HG02571 (cell line): ENCODE measurements around the gene NAT10.

ENCODE experiments used
- ATAC-seq: cut with Tn5 transposase; IDR thresholded peaks from one replicate; pipeline ENCODE4 v1.9.1; 2021; ENCODE audit warnings: mild to moderate bottlenecking, moderate library complexity; ENCODE audit not compliant: unreplicated experiment

Gene NAT10

DNA sequence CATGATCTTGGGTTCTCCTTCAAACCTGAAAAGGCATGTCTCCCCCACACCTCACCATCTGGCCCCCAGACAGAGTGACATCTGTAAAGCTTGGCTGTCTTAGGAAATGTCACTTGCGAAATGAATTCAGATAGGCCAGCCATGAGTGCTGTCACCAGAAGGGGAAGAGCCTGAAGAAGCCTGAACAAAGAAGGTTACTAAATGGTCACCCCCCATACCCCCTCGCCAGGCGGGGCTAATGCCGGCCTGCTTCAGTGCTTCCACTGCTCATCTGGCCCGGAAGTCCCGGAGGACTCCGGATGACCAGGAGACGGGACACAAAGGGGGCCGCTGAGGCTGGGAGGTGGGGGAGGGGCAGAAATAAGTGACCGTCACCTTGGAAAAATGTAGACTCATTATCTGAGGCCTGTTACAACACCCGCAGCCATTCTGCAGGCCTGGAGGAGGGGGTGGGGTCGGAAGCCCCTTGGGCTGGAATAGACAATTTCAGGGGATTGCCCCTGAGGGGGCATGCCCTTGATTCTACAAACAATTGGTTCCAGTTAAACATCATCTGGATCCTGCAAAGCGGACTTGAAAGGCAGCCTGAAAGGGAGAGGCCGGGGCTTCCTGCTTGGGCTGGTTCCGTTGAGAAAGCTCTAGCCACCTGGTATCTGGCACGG lies 43.2 kb downstream of the NAT10 start:
- no peak for ATAC-seq

DNA sequence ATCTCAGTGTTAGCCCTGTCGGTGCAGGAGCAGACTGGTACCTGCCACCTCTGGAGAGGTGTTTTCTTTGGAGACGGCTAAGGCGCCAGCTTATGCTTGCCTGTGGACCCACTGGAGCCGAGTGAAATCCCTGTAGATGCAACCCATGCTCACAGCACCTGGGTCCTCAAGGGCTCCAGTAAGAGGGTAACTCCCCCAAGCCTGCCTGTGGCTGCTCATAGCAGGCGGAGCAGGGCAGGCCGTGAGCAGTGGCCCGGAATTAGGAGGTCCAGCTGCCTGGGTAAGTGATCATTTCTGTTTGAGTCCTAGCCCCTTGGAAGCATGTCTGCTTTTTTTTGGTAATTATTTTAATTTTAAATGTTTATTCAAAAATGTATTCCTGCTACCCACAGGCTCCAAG lies 43.8 kb downstream of the NAT10 start:
- ATAC-seq, result no peak

DNA sequence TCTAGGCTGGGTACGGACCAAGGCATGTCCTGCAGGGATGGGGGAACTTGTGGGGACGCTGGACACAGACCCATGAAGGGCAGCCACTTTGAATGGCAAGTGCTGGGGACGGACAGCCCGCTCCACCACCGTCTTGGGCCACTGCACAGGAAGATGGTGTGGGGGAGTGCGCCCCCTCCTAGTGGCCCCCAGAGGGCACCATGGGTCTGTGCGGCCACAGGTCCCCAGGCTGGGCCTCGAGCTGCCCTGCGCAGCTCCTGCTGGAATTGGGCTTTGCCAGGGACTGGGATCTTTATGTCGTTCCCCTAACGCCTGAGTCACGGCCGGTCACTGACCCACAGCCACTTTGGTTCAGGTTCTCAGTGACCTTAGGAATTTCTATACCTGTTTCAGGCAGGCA lies 44.4 kb downstream of the NAT10 start:
- ATAC-seq, result no peak

DNA sequence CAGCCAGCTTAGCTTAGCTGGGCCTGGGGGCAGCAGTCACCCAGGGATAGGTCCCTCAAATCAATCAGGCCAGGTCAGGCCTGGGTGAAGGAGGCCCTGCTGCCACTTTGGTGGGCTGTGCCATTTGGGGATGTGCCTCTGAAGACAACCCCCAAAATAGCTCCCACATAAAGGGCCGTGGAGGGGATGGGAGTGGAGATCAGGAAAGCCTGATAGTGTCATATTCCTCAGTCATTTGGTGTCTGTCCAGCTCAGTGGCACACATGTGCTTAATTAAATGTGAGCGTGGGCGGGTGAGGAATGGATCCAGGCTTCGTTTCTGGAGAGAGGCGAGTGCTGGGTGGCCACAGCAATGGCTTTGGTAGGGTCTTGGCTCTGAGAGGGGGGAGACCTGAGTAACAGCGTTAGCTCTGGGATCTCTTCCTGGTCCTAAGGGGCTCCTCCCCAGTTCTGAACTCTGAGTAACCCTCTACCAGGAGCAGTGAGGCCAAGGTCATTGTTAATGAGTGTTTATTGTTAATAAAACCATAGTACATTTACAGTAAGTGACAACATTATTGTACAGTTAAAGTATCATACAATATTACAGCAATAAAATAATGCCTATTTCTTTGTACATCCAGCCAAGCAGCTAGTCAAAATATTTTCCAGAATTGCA lies 45.2 kb downstream of the NAT10 start:
- ATAC-seq, result no peak

DNA sequence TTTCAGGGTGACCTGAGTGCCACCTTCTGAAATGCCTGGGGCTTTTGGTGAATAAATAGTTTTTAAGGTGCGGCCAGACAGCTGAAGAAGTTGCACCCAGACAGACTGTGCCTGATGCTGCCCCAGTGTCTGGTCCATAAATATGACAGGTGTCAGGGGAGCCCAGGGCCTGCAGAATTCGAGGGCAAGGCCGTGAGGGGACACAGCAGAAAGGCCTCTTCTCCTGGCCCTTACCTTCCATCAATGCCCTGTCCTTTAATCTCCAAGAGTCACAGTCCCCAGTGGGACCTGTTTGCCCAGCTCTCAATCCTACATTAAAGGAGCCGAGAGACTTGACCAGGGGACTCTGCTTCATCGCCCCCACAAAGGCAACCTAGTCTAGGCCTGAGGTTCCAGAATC lies 45.7 kb downstream of the NAT10 start:
- no peak for ATAC-seq

DNA sequence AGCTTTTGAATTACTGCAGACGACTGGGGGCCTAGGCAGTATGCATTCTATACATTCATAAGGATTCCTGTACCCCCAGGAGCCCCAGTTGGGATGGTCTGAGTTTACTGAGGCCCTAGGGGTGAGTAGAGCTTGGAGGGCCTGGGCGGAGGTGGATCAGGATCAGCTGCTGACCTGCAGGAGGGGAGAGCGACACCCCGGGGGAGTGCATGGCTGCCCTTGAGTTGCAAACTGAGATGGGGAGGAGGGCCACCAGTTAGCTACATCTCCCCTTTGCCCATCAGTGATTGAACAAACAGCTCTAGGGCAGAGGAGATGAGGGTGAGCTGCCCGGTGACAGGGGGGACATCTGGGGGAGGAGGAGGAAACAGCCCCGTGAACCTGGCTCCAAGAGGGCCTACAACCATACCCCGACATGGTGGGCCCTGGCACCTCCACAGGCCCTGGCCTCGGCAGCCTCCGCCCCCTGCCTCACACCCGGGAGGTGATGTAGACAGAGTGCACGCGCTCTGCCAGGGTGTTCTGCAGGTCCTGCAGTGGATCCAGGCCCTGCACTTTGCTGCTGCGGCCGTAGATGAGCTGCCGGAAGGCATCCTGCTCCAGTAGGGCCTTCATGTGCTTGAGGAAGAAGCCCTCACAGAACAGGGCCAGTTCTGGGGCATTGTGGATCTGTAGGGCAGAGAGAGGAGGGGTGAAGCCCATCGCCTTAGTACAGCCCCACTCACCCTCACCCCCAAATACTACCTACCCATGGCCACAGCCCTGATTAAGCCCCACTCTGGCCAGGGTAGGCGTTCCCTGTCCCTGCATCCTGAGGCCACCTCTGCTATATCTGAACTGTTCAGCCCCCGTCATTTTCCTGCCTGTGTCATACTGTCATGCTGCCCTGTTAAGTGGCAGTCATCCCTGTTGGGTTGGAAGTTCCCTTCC lies 46.8 kb downstream of the NAT10 start:
- ATAC-seq, result no peak

DNA sequence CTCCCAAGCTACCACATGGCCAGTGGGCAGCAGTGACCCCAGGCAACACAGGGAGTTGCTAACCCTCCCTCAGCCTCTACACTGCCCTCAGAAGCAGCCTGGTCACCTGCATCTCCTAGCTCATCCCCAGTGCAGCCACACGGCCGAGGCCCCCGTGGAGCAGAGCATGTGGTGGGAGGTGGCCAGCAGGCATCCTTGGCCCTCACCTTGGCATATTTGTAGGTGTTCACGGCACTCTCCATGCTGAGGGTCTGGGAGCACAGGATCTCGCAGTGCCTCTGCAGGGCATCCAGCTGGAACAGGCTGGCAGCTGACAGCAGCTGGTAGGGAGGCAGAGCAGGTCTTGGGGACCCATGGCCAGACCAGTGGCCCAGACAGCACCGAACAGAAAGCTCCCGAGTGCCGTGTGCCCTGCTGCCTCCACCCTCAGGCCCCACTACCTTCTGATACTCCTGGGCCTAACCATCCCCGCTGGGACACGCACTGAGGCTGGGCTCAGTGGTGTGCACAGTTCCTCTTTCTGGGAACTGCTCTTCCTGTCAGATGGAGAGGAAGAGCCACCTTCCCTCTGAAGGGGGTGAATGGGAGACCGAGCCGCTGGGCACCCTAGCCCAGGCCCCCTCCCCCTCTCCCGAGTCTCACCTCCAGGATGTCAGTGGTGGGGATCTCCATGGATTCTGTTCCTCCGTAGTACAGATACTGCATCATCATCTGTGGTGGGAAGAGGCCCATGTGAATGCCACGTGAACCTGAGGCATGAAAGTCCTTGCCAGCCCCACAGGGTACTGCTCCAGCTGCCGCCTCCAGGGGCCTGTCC lies 48.8 kb downstream of the NAT10 start:
- no peak for ATAC-seq

DNA sequence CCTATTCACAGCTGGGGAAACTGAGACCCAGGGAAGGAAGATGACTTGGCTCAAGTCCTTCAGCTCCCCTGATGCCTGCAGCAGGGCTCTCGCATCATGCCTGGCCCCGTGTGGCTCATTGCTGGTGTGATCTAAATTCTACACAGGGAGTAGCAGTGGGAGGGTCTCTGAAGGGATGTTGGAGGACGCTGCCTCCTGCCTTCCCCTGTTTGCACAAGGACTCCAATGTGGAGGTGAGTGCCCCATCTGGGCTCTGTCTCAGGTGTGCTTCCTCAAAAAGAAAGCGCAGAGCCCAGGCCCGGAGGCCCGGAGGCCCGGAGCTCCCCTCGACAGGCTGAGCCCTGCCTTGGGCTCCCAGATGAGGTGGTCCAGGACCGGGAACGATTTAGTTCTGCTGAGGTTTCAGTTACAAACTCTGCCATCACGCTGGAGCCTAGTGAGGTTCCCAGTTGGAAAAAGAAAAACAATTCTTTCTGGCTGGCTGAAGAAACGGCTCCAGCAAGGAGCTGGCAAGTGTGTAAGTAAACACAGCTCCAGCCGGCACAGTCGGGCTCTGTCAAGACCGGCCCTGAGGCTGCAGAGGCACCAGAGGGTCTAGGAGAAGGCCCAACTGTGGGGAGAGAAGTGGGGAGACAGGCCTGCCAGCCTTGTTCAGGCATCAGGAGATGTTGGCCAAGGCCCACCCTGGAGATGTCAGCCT lies 49.8 kb downstream of the NAT10 start:
- ATAC-seq, result no peak

DNA sequence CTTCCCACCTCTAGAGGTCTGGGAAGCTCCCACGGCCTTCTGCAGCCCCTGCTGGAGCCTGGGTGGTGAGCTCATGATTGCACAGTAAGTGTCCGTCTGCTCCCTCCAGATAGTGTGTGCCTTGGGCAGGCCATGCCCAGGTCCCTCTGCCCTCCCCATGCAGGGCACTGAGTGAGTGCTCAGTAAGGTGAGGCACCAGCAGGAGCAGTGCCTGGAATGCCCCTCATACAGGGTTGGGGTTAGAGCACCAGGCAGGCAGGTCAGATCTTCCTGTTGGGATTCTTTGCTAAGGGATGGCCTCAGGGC lies 50.3 kb downstream of the NAT10 start:
- no peak for ATAC-seq

DNA sequence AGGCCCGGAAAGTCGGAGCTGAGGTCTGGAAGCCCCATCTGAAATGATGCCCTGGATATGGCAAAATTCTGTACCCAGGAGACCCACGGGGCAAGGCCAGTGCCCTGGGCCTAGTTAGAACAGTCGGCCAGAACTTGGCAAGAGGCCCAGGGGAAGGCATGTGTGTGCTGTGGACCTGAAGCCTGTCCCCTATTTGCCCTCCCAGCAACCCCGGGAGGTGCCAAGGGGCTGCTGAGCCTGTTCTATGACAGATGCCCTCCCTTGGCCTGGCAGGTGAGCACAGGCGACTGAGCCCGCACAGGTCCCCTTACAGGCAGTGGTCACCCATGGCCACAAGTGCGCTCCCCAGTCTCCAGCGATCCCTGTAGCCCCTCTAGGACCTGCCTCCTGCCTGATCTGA lies 51.7 kb downstream of the NAT10 start:
- no peak for ATAC-seq

DNA sequence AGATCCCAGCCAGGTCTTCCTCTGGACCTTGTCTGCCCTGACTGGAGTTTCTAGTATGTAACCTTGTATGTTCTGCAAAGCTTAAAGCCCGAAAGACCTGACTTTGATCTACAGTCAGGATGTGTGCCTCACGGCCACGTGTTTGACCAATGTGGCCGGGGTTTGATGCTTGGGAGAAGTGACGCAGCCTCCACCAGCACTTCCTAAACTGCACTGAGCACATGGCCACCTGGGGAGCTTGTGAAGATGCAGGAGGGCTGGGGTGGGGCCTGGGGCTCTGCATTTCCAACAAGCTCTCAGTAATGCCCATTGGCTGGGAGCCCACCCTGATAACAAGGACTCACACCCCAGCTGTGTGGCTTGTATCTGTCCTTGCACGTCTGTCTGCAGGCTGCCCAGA lies 53.2 kb downstream of the NAT10 start:
- ATAC-seq, result no peak

DNA sequence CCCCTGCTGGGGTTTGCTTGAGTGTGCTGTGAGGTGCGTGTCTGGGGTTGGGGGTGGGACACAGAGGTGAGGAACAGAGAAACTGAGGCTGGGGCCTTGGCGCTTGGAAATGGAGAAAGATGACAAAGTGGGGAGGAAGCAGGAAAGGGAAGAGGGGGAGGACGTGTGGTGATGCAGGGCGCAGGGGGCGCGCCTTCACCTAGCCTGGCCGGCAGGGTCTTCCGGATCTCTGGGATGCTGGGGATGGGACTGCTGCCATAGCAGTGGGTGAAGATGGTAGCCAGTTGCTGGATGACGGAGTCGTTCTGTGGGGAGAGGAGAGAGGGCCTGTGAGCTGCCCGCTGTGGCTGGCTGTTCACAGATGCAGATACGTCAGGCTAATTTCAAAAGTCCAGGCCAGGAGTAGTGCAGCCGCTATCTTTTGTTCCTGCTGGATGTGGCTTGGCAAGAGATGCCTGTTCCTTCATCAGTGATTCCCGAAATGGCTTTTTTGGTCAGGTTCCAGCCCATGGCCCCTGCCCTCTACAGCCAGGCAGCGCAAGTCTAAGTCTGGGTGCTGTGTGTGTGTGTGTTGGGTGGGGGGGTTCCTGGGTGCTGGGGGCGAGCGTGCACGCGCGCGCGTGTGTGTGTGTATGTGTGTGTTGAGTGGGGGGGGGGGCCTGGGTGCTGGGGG lies 54.8 kb downstream of the NAT10 start:
- no peak for ATAC-seq

DNA sequence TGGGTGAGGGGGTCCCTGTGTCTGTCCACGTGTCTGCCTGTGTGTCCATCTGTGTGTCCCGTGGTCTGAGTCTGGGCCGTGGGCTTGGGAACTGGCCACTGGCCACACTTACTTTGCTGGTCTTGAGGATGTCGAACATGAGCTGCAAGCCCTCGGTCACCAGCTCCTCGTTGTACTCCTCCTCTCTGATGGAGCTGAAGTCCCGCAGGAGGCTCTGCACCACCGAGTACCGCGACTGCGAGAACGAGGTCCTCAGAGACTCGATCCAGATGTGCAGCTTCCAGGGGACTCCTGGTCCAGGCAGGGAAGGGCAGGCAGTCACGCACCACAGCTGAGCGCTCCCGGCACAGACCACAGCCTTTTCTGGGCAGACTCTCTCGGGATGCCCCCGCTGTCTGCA lies 55.4 kb downstream of the NAT10 start:
- ATAC-seq, result no peak

DNA sequence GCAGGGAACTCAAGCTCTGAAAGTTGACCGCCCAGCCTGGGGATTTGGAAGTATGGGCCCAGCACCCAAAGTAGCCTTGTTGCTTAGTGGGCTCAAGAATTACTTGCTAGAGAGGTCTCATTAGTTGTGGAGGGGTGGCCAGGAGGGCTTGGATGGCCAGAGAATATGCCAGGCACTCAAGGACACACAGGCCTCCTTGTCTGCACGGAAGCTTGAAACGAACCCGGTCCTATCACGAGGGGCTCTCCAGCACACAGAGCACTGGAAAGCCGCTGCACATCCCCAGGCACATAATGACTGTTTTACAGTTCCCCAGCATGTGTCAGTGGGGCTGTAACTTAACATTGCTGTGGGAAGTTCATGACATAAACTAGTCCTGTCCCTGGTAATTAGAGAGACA lies 55.9 kb downstream of the NAT10 start:
- ATAC-seq, result no peak

DNA sequence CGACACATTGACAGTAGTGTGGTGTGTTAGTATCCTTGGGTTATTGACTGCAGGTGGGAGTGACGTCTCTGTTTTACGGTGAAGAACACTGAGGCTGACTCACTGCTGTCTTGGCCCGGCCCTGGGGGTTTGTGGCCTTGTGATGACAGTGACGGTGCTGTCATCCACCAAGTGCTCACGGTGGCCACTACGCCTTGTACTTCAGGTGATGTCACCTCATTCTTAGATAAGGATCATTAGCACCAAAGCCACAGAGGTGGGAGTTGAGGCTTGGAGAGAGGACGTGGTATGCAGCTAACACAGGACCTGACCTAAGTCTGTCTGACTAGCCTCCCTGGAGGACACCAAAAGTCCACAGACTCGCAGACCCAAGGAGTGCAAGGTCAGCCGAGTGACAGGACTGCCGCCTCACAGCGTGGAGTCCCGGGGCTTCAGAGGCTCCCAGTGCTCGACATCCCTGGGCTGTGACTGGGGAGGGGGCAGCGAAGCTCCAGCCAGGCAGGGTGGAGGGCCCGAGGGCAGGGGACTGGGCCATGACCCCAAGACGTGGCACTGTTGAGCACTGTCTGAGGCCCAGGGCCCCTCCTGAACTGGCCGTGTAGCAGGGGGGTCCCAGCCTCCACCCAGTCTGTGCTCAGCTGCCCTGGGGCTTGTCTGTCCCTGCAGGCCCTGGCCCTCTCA lies 56.5 kb downstream of the NAT10 start:
- ATAC-seq, result no peak

DNA sequence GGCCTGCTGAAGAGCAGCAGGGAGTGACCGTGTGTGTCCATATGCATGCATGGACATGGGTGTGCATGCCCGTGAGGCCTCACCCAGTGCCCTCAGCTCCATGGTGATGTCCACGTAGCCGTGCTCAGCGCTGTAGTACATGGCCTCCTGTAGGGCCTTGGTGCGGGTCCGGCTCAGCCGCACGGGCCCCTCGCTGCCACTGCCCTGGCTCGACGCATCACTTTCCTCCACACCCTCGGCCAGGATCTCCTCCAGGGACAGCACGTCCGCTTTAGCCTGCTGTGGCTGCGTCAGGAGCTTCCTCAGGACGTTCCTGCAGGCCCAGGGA lies 57.0 kb downstream of the NAT10 start:
- ATAC-seq, result no peak

DNA sequence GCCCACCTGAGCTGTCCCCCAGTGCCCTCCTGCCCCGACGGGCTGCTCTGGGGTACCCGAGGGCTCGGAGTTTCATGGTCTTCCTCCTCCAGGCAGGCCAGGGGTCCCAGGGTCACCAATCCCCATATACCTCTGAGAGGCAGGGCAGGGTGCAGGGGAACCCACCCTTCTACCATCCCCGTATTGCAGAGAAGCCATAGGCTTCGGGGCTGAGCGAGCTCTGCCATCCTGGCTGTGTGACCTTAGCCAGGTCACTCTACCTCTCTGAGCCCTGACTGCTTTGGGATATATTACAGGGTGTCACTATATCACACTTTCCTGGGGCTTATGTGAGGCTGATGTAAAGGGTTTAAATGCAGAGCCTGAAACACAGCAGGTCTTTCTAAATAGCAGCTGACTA lies 57.4 kb downstream of the NAT10 start:
- ATAC-seq, result no peak

DNA sequence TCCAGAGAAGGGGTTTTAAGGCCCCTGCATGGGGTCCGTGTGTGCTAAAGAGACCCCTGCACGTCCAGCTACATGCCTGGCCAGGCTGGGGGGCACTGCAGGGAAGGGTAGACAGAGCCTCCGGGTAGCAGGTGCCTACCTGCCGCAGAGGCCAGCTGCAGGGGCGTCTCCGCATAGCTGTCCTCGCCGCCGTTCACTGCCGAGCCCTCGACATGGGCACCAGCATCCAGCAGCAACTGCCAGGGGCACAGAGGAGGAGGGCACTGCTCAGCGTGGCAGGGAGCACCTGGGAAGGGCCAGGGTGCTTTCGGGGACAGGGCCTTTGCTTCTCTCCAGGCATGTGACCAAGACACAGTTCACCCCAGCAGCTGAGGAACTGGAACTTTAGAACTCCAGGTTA lies 59.7 kb downstream of the NAT10 start:
- no peak for ATAC-seq

DNA sequence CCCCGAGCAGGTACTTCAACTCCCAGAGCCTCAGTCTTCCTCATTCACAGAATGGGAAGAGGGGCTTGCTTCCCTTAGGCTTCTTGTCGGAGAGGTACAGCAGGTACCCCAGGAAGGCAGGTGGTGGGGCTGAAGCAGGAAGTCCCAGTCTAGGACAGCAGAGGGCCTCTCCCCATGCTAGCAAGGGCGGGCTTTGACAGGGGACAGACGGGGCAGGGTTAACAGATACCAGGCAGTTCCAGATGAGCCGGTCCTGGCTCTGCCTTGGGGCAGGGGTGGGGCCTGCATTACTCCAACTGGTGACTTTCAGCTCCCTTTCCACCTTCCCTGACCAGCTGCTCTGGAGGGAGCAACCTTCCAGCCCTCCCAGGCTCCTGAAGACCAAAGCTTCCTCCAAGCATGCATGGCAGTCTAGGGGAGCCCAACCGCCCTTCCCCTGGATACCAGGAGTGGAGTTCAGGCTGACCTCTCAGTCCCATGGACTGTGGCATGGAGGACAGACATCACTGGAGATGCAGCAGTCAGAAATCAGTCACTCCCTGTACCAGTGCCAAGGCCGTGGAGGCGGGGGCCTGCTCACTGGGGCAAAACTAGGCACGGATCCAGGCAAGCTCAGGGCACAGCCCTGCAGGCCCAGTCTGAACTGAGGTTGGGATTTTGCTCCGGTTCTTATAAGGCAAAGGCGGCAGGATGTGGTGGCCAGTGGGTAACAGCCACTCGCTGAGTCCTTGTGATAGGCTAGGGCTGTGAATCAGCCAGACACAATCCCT lies 60.5 kb downstream of the NAT10 start:
- no peak for ATAC-seq
